ENCODE data around the gene PIGB.
A peak's percentile ranks its signal among the peaks of the same experiment; 100 is the strongest.

The PIGB gene

DNA sequence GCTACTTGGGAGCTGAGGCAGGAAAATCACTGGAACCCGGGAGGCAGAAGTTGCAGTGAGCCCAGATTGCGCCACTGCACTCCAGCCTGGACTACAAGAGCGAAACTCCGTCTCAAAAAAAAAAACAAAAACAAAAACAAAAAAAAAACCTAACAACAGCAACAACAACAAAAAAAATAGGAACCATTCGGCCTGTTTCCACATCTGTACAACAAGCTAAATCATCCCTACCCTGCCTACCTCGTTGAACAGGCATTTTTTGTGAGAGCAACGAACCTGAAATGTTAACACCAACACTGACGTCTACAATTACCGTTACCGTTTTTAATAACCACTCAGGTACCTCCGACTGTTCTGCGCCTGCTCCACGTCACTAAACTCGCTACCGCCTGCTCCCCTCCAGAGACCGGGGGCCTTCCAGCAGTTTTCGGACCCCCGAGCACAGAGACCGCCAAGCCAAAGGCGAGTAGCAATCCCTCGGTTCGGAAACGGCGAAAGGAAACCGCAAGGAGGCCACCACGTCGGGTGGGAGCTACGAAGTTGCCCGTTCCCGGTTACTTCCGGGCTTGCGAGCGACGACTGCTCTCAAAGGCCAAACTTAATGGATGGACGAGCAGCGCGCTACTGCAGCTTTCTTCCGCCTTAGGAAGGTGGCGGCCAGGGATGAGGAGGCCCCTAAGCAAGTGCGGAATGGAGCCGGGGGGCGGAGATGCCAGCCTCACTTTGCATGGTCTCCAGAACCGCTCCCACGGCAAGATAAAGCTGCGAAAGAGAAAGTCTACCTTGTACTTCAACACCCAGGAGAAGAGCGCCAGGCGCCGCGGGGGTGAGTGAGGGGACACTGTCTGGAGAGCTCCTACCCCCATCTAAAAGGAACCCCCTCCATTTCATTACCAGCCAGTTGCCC, at the start of gene PIGB, which contains the start of gene PIGBOS1:
Gene PIGB (plus strand): TSS at position 635 of the 907 bp plus-strand sequence. CDS start 29 bp downstream, at position 664.
Gene PIGBOS1 (minus strand): TSS at position 536 of the 907 bp plus-strand sequence. CDS start 1,331 bp downstream, outside the sequence.
- no peak; the same call in none of the 2 replicates for TF ChIP-seq CTCF (IDR thresholded peaks at IDR 0.05; ENCODE audit: low read depth, low read length)
- peak; percentile 66 for DNase-seq (ENCODE audit: extremely low read depth, low read depth)

GRCh38 chr15:55270291-55270690, 48.7 kb upstream of the PIGB start:
- no peak for DNase-seq (ENCODE audit: extremely low read depth, low read depth)
- no peak for TF ChIP-seq CTCF (IDR thresholded peaks at IDR 0.05; ENCODE audit: low read depth, low read length)

- DNase-seq (ENCODE audit: extremely low read depth, low read depth), result no peak
- no peak for TF ChIP-seq CTCF (IDR thresholded peaks at IDR 0.05; ENCODE audit: low read depth, low read length)
Observed at GRCh38 chr15:55276324-55276723, 42.7 kb upstream of the PIGB start.

- no peak for TF ChIP-seq CTCF (IDR thresholded peaks at IDR 0.05; ENCODE audit: low read depth, low read length)
- DNase-seq (ENCODE audit: extremely low read depth, low read depth), result no peak
Observed at GRCh38 chr15:55277116-55277564, 41.9 kb upstream of the PIGB start.

GRCh38 chr15:55277715-55278114, 41.3 kb upstream of the PIGB start:
- no peak for DNase-seq (ENCODE audit: extremely low read depth, low read depth)
- no peak for TF ChIP-seq CTCF (IDR thresholded peaks at IDR 0.05; ENCODE audit: low read depth, low read length)

DNA sequence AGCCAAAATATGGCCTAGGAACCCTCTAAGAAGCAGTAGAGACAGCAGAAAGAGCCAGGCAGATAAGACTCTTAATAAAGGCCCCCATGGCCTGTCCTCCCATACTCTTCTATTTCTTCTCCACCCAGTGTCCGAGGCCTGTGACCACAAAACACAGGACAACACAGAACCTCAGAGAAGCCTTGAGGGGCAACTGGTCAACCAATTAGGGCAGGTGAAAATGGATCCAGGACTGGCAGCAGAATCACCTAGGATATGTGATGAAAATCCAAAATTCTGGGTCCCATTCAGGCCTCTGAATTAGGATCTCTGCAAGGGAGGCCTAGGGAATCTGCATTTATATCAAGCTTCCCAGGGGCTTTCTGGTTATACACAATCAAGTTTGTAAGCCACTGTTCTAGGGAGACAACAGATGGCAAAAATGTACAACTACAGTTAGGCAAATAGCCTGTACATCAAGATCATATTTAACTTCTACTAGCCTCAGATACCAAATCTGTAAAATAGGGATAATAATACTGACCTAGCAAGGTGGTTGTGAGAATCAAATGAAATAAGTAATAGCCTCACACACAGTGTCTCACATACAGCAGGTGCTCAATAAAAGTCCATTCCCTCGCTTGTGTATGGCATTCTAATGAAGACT, 39.8 kb upstream of the PIGB start:
- DNase-seq (ENCODE audit: extremely low read depth, low read depth), result no peak
- no peak for TF ChIP-seq CTCF (IDR thresholded peaks at IDR 0.05; ENCODE audit: low read depth, low read length)

Data from AG09319 (cell line).